ENCODE data around the gene CLVS2.

CLVS2 gene

GRCh38 chr6:122995921-122996793 is at the start of gene CLVS2:
TSS of gene CLVS2 (plus strand) at chr6:122996235. CDS start at chr6:122997778, 1,543 bp downstream.
- no peak for DNase-seq (ENCODE audit: low spot score)

GRCh38 chr6:122947355-122947754 is 48.7 kb upstream of the CLVS2 start:
- DNase-seq (ENCODE audit: low spot score): no peak

GRCh38 chr6:122953766-122954165 is 42.3 kb upstream of the CLVS2 start:
- no peak for DNase-seq (ENCODE audit: low spot score)

GRCh38 chr6:122956376-122956775 is 39.7 kb upstream of the CLVS2 start:
- DNase-seq (ENCODE audit: low spot score): no peak

GRCh38 chr6:122962000-122962624 is 33.9 kb upstream of the CLVS2 start:
- DNase-seq (ENCODE audit: low spot score): no peak

GRCh38 chr6:122969999-122970533 is 26.0 kb upstream of the CLVS2 start:
- no peak for DNase-seq (ENCODE audit: low spot score)

GRCh38 chr6:122977180-122977579 is 18.9 kb upstream of the CLVS2 start:
- DNase-seq (ENCODE audit: low spot score): no peak

GRCh38 chr6:122984393-122984792 is 11.6 kb upstream of the CLVS2 start:
- DNase-seq (ENCODE audit: low spot score): no peak

GRCh38 chr6:122994256-122994655 is 1.8 kb upstream of the CLVS2 start:
- DNase-seq (ENCODE audit: low spot score): no peak

GRCh38 chr6:122996794-122997505 is 915 bp downstream of the CLVS2 start:
- no peak for DNase-seq (ENCODE audit: low spot score)

- DNase-seq (ENCODE audit: low spot score): no peak
Measured at GRCh38 chr6:122997541-122998150, 1.6 kb downstream of the CLVS2 start.

- no peak for DNase-seq (ENCODE audit: low spot score)
Measured at GRCh38 chr6:122998403-122998975, 2.5 kb downstream of the CLVS2 start.

- DNase-seq (ENCODE audit: low spot score): no peak
Measured at GRCh38 chr6:123000244-123000770, 4.3 kb downstream of the CLVS2 start.

GRCh38 chr6:123001540-123001939 is 5.5 kb downstream of the CLVS2 start:
- no peak for DNase-seq (ENCODE audit: low spot score)

- DNase-seq (ENCODE audit: low spot score): no peak
Measured at GRCh38 chr6:123007885-123008284, 11.8 kb downstream of the CLVS2 start.

GRCh38 chr6:123009059-123009458 is 13.0 kb downstream of the CLVS2 start:
- DNase-seq (ENCODE audit: low spot score): no peak

- DNase-seq (ENCODE audit: low spot score): no peak
Measured at GRCh38 chr6:123014835-123015234, 18.8 kb downstream of the CLVS2 start.

GRCh38 chr6:123016431-123017103 is 20.5 kb downstream of the CLVS2 start:
- no peak for DNase-seq (ENCODE audit: low spot score)

- no peak for DNase-seq (ENCODE audit: low spot score)
Measured at GRCh38 chr6:123017104-123017682, 21.2 kb downstream of the CLVS2 start.

- no peak for DNase-seq (ENCODE audit: low spot score)
Measured at GRCh38 chr6:123022975-123023374, 26.9 kb downstream of the CLVS2 start.

- no peak for DNase-seq (ENCODE audit: low spot score)
Measured at GRCh38 chr6:123024976-123025375, 28.9 kb downstream of the CLVS2 start.
